ENCODE measurements around the gene ITPR2.
"Not testable (repeated sequence)": the region's sequence is repeated elsewhere in the genome, so short reads cannot be mapped to it uniquely, and the experiment has no call there.

Gene ITPR2

DNA sequence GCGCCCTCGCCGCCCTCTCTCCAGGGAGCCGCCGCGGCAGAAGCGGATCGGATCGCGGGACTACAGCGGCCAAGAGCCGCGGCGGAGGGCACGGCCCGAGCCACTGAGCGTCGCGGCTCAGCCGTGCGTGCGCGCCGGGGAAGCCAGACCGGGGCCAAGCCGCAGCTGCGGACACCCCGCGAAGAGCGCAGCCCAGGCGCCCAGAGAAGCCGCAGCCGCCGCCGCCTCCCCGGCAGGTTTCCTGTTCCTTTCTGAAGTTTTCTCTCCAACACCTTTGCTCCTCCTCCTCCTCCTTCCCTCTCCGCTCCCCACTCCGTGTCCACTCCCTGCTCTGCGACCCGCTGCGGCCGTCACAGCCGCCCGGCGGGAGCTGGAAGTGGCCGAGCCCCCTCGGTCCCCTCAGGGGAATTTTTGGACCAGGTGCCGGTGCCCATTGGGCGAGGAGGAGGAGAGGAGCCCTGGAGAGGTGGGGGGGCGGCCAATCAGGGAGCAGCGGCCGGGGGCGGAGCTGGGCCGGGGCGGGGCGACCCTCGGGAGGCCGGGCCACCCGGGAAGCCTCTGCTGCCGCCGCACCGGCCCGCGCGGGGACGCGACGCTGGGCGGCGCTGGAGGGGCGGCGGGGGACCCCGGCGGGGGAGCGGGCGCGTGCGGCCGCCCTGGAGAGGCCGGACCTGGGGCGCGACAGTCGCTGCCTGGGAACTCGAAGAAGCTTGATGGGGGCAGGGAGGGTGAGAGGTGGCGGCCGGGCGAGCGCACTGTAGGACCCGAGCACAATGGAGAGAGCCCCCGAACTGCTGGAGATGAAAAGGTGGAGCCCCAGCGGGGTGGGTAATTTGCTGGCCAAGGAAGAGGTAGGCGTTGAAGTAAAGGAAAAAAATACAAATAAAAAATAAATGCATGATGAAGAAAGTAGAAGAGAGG is at the start of gene ITPR2:
Gene ITPR2, minus strand, starts transcription at position 373 of the 921 bp plus-strand sequence. CDS start 413 bp downstream, outside the sequence.
- peak; percentile 87 for DNase-seq

DNA sequence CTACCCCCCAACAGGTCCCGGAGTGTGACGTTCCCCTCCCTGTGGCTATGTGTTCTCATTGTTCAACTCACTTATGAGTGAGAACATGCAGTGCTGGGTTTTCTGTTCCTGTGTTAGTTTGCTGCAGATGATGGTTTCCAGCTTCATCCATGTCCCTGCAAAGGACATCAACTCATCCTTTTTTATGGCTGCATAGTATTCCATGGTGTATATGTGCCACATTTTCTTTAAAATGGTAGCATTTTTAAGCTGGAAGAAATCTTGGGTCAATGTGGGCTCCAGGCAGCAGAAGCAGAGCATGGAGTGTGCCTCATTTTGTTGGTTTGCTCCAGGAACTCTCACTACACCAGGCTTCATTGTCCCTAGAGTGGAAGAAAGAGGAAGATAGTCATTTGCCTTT is 47.6 kb upstream of the ITPR2 start:
- DNase-seq: no peak

DNA sequence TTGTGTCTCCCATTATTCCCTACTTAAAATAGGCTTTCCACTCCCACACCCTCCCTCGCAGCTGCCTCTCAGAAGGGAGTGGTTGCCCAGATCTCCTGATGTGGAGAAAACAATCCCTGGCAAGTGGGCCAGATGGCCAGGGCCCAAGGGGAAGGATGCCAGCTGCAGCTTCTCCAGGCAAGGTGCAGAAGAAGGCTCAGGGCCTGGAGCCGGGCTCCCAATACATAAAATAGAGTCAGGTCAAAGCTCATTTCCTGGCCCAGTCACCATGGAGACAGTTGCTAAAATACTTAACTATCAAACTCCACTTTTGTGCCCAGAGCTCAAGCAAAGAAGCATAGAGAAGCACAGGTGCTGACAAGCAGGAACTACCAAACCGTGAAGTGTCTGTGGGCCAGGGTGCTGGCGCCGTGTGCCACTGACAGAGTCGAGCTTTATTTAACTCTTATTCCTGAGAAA is 45.7 kb upstream of the ITPR2 start:
- DNase-seq: no peak

DNA sequence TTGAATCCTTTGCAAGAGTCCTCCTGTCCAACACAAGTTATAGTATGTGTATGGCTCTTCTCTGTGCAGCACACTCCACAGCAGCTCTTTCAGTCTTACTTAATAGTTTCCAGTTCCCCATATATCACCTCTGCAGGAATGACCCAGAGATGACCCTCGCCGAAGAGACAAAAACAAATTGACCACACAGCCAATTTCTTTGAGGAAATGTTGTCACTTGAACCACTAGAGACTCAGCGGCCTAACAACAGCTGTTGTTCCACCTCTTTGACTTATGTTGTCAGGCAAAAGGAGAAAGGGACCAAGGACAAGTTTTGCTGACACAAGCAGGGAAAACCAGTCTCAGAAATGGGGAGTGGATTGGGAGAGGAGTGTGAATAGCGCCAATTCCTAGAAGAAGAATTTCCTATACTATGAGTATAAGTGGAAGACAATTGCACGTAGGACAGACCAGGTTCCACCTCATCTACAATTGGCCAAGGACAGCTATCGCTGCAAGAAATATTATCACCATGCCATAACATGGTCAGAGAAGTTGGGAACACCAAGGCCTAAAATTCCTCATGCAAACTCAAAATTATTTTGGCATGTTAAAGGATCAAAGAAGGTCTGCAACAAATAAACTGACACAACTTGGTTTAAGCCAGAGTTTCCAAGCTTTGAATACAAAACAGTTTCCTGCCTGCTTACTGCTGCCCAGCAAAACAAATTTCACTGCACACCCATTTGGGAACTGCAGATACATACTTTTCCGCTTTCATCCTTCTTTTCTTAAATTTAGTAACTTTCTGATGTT is 41.7 kb upstream of the ITPR2 start:
- no peak for DNase-seq

DNA sequence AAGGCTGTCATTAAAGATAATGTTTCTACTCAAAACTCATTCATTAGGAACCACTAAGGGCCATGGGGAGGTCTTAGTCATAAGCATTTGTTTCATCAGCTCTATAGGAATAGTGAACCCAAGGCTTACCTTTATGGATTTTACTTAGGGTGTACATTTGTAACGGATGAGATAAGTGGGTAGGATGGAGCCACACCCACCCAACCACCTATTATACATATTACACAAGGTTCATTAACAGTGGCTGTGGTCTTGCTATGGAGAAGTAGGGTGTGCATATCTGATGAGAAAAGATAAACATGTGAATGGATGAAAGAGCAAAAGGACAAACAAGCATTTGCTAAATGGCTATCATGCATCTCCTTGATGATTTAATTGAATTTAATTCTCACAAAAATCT is 39.6 kb upstream of the ITPR2 start:
- DNase-seq: no peak

DNA sequence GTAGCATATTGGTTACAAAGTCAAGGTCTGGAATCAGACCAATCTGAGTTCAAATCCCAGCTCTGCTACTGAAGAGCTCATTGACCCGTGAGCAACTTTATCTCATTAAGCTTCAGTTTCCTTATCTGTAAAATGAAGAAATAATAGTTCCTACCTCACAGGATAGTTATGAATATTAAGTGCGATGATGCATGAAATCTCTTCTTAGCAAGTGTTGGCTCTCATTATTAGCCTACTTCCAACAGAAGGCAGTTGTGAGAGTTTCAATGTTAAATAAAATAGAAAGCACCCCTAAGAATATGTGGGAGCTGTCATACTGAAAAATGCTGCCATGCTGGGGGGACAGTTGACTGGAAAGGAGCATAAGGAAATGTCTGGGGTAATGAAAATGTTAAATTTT is 39.0 kb upstream of the ITPR2 start:
- DNase-seq: no peak

DNA sequence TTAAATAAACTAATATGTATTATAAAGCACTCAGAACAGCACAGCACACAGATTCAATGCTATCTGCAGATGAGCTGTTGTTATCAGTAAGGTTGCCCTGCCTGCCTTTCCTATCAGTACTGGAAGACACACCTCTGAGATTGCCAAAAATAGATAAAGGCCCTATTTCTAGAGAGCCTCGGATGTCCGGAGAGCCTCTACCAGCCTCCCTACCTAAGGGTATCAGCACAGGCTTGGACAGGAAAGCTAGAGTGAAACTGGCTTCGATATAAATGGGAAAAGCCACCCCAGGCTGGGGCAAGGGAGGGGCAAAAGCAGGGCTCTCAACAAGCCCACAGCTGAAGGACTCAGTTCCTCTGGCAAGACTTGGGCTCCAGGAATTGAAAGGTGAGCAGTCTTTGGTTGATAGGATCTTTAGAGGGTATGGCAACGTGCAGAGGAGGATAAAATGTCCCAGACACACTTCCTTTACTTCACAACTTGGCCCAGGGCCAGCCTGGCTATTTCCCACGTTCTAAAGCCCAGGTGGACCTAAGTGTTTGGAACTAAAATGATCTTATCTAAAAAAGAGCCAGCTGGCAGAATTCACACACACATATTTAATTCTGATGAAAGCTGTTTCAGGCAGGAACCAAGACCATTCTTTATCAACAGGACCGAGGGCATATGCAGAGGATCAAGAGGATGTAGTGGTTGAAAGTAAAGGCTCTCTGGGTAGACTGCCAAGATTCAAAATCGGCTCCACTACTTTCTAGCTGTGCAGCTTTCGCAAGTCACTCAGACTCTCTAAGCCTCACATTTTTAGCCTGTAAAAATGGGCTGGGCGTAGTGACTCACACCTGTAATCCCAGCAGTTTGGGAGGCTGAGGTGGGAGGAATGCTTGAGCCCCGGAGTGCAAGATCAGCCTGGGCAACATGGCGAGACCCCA is 37.8 kb upstream of the ITPR2 start:
- no peak for DNase-seq

DNA sequence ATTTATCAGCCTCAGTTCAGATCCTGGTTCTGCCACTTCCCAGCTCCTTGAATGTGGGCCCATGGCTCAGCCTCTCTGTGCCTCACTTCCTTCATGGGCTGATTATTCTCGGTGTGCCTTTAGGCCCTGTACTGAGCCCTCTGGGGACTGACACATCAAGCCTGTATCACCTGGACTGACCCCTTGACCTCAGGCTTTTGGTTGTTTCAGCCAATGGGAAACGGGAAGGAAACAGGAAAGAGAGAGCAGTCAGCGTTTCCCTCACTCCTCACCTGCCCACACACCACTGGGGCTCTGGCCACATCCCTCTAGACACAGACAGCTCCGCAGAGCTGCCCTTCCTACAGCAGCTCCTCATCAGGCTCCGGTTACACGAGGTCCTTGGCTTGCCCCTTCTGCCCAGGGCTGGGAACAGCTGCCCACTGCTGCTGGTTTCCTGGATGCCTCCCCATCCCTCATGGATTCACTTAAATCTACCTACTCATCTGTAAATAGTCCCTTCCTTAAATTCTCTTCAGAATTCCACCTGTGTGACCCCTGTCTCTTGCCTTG is 37.0 kb upstream of the ITPR2 start:
- DNase-seq: no peak

DNA sequence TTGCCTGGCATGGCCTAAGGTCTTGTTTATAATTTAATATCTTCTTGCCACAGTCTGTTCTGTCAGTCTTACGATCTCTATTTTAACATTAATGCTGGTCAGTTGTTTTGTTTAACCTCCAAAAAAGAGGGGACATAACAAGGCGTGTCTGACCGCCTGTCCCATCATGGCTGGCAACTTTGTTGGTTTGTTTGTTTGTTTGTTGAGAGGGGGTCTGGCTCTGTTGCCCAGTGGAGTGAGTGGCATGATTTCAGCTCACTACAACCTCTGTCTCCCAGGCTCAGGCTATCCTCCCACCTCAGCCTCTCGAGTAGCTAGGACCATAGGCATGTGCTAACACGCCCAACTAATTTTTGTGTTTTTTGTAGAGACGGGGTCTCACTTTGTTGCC is 36.1 kb upstream of the ITPR2 start:
- DNase-seq: no peak

DNA sequence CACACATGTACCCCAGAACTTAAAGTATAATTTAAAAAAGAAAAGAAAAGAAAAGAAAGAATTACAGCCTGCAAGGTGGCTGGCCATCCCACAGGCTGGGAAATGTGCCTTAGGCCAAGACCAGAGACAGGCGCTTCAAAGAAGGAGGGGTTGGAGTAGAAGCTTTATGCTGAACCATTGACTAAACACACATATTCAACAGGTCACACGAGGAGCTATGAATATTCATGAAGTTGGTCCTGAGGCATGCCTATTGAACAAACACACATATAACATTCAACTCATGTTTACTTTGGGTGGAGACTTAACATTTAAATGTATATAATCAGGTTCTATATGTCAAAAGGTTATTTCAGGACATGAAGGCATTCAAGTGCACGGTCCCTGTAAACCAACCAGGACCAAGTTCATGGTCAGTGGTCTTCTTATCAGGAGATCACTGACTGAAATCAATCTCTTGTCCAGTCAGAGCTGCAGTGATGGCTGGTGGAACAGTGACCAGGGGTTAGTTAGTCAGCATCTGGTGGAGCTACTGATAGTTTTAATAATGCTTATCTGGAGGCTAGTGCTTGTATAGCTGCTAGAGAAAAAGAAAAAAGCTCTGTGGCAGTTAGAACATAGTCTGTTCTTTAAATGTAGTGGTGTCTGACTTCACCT is 35.6 kb upstream of the ITPR2 start:
- DNase-seq: no peak

DNA sequence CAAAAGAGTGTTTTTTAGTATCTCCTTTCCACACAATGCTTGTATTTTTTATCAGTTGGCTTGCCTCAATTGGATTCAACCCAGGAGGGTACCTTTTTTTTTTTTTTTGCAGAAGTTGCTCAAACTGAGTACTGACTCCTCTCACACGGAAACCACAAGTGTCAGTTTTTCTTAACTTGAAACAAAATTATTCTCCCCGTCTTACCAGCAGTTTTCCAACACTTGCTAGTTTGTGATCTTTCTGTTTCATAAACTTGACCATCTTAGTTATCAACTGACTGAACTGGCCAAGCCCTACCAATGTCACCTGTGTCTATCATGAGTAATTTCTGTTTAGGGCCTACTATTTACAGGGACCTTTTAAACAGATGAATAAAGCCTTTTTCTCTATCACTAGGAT is 34.1 kb upstream of the ITPR2 start:
- no peak for DNase-seq

DNA sequence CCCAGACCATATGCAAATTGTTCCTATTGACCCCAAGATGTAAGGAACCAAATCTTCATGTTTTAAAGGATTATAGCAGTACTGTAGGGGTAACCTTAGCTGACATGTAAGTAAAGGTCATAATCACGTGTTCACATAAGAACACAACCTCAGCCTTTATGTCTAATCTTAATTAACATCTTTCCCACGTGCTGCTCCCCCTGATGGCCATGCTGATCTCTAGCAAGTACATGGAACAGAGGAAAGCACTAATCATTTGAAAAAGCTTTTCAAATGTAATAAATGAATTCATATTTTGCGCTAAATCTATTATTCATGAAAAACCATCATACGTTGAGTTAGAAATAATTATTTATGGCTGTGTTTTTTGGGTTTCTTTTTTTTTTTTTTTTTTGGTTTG is 30.5 kb upstream of the ITPR2 start:
- no peak for DNase-seq

DNA sequence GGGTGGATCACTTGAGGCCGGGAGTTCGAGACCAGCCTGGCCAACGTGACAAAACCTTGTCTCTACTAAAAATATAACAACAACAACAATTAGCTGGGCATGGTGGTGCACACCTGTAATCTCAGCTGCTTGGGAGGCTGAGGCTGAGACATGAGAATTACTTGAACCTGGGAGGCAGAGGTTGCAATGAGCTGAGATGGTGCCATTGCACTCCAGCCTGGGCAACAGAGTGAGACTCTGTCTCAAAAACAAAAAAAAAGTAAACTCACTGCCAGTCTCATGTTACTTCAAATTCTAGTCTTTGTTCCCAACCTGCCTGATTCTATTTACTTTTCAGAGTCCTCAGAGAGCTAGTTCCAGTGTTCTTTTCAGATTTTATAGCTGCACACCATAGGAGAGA is 29.8 kb upstream of the ITPR2 start:
- not testable (repeated sequence) for DNase-seq

DNA sequence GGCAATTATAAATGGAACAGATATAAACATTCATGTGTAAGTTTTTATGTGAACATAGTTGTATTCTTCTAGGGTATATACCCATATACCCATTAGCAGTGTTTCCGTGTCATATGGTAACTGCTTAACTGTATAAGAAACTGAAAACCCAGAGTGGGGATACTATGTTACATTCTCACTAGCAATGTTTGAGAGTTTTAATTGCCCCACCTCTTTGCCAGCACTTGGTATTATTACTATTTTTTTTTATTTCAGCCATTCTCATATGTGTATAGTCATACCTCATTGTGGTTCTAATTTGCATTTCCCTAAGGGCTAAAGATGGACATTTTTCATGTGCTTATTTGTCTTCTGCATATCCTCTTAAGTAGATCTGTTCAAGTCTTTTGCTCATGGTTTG is 28.7 kb upstream of the ITPR2 start:
- no peak for DNase-seq

DNA sequence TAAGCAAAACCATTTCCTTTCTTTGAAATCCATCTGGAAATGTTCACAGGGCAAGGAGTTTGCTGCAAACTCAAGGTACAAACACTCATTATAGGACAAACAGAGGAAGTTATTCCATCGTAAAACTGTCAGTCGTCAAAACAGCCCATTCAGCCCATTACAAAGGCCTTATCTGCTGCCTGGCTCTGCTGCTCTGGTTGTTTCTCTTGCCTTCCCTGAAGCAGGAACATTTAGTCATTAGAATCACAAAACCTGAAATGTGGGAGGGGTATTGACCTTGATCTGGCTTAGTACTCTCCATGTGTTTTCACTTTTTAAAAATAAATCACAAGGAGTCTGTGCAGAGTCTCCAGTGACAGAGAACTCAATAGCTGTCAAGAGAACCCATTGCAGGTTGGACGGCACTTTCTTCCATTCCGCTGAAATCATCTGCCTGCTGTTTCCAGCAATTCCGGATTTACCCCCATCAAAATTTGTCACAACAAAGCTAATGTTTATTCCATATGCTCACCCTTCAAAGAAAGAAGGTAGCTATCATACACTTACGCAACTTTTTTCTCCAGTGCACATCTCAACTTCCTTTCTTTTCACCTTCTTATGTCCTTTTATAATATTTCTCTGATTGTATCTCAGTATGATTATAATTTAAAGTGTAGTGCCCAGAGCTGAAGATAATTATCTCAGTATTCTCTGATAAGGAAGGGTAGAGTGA is 24.6 kb upstream of the ITPR2 start:
- no peak for DNase-seq

DNA sequence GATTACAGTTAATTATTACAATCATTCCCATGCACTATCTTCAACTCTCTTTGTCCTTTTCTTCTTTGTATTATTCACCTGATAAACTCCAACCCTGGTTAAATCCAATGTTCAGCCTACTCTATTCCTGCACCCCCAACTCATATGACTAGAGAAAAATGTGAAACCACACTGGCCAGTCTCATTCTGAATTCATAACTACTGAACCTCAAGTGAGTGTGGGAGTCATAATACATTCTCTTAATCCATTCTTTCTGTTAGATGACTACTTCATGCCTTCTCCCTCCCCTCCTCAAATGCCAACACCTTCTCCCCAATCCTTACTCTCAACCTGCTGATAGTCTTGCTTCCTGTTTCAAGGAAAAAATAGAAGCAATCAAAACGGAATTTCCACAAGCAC is 22.3 kb upstream of the ITPR2 start:
- DNase-seq: no peak

DNA sequence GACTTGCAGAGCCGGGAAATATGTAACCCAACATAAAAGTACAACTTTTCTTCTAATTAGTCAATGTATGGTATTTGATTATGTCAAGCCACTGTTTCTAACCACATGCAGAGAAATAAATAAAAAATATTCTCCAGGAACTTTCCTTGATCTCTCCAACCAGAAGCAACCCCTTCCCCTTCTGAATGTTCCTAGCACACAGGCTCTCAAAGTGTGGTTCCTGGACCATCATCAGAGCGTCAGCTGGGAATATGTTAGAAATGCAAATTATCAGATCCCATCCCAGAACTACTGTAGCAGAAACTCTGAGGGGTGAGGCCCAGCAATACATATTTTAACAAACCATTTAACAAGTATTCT is 21.0 kb upstream of the ITPR2 start:
- DNase-seq: no peak

DNA sequence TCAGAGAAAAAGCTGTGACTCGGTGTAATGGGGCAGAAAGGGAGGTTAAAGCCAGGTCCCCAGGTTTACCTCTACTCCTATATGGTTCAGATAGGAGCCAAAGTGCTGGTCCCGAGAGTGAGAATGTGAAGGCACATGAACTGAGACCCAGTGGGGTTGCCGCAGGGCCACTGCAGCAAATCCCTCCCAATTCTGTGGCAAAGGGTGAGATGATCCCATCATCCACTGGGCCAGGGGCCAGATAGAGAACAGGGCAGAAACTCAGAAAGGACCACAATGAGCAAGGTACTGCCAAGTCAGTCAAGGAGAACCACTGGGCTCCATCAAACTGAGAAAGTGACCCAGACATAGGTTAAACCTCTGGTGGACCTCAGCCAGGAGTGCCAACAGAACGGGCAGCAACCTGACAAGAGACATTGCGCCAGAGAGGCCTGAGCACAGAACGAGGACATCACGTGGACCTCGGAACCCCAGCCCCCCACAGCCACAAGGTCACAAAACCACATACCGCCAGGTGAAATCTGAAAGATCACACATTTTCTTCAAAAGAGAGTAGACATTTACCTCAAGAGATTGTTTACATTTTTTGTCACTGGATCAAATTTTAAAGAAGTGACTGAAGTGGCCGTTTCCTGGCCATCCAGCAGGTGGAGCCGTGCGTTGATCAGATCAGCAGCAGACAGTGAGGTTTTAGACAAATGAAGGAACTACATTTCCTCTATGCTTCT is 20.5 kb upstream of the ITPR2 start:
- peak; percentile 57 for DNase-seq

DNA sequence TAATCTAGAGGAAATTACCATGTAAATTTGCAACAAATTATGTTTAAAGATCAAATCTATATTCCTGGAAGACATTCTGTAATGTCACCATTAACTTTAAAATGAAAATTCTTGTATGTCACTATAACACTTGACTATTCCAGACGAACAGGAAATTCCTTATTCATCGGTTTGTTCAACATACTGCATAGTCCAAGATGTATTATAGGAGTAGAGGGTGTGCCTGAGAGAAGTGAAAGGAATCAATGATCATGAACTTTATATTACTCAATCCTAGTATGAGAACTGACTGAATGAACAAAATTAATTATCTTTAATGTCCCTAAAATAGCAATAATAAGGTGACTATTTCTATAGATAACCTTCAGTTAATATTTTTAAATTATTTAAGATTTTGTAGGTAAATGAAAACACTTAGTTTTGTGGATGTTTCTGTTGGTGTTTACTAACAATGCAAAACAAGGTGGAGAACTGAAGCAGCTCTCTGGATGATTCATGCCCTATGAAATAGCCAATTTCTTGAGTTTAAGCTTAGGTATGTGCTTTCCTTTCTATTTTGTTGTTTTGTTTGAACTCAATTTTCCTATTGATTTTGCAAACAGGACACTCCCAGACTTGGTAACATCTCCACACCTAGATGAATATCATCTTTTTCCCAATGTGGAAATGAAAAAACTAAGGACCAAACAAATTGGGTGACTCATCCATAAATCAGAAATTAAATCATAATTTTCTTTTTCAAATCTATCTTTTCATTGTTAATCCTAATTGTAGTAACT is 18.2 kb upstream of the ITPR2 start:
- DNase-seq: no peak
